Neural cell (in vitro differentiated cells): ENCODE results near the gene NCR2. TPM values are rescaled to one million over a fixed set of nuclear protein-coding genes. Genes with fewer than 3 reads are reported as not detected.

Experiments used
- H2AFZ ChIP-seq: fragments of 200-600, 300-800 bp; sonication (generic), shearing (Covaris generic); 2 replicates; pipeline ENCODE4 v1.6.0; 2014; ENCODE audit warnings: low read depth, mild to moderate bottlenecking, antibody characterized with exemption, low read length, moderate library complexity
- H3F3A ChIP-seq: fragments of 200-600 bp; shearing (Covaris generic); 2 replicates; pipeline ENCODE4 v1.6.1; 2016; ENCODE audit warnings: mild to moderate bottlenecking, moderate library complexity, mixed read lengths, antibody characterized with exemption, low read length; ENCODE audit not compliant: insufficient read depth, poor library complexity, severe bottlenecking
- H3K27ac ChIP-seq: fragments of 200-600, 300-800 bp; sonication (generic), shearing (Covaris generic); 2 replicates; pipeline ENCODE4 v1.5.1; 2014; ENCODE audit warnings: mild to moderate bottlenecking, low read length, moderate library complexity
- H3K27me3 ChIP-seq: fragments of 300-800, 200-600 bp; sonication (generic), shearing (Covaris generic); 2 replicates; pipeline ENCODE4 v1.6.0; 2014; ENCODE audit warnings: mild to moderate bottlenecking, low read depth, low read length, moderate library complexity; ENCODE audit not compliant: insufficient read depth
- H3K36me3 ChIP-seq: fragments of 300-800, 200-600 bp; sonication (generic), shearing (Covaris generic); 2 replicates; pipeline ENCODE4 v1.5.1; 2014; ENCODE audit warnings: mild to moderate bottlenecking, antibody characterized with exemption, low read length, moderate library complexity; ENCODE audit not compliant: insufficient read depth
- H3K4me2 ChIP-seq: fragments of 300-800, 200-600 bp; sonication (generic), shearing (Covaris generic); 2 replicates; pipeline ENCODE4 v1.6.0; 2014; ENCODE audit warnings: mild to moderate bottlenecking, low read length
- H3K4me3 ChIP-seq: fragments of 300-800, 200-600 bp; sonication (generic), shearing (Covaris generic); 2 replicates; pipeline ENCODE4 v1.5.1; 2014; ENCODE audit warnings: mild to moderate bottlenecking, low read length, moderate library complexity
- H3K79me2 ChIP-seq: fragments of 200-600 bp; shearing (Covaris generic); replicated peaks from 2 replicates; pipeline ENCODE4 v1.6.0; 2014; ENCODE audit warnings: mild to moderate bottlenecking, low read length, moderate library complexity; ENCODE audit not compliant: insufficient read depth
- H3K9ac ChIP-seq: fragments of 300-800, 200-600 bp; sonication (generic), shearing (Covaris generic); 2 replicates; pipeline ENCODE4 v1.6.1; 2016; ENCODE audit warnings: mild to moderate bottlenecking, low read length, mixed read lengths
- H3K9me2 ChIP-seq: fragments of 200-600 bp; shearing (Covaris generic); 2 replicates; pipeline ENCODE4 v1.6.1; 2016; ENCODE audit warnings: mild to moderate bottlenecking, low read length, mixed read lengths; ENCODE audit not compliant: insufficient read depth
- H3K9me3 ChIP-seq: fragments of 200-600, 300-800 bp; sonication (generic), shearing (Covaris generic); 2 replicates; pipeline ENCODE4 v1.6.1; 2016; ENCODE audit warnings: mild to moderate bottlenecking, mixed run types, low read length, moderate library complexity, mixed read lengths
- H4K20me1 ChIP-seq: fragments of 200-600 bp; shearing (Covaris generic); 2 replicates; pipeline ENCODE4 v1.6.1; 2016; ENCODE audit warnings: mild to moderate bottlenecking, mixed run types; ENCODE audit not compliant: insufficient read depth
- CTCF ChIP-seq: fragments of 450-650 bp; IDR thresholded peaks from 2 replicates; pipeline ENCODE4 v1.5.1; 2014; ENCODE audit warnings: antibody characterized with exemption, mild to moderate bottlenecking, moderate library complexity; ENCODE audit not compliant: poor library complexity, severe bottlenecking
- EP300 ChIP-seq: fragments of 450-650 bp; conservative IDR thresholded peaks from 2 replicates; pipeline ENCODE4 v1.6.1; 2014; ENCODE audit warnings: antibody characterized with exemption, mild to moderate bottlenecking, moderate library complexity; ENCODE audit not compliant: poor library complexity, severe bottlenecking
- EZH2 ChIP-seq: fragments of 200-600, 300-800 bp; shearing (Covaris generic), sonication (generic); IDR thresholded peaks from 2 replicates; pipeline ENCODE4 v1.6.1; 2014; ENCODE audit warnings: antibody characterized with exemption, low read length, borderline replicate concordance, mild to moderate bottlenecking; ENCODE audit not compliant: insufficient read depth, poor library complexity, severe bottlenecking
- MXI1 ChIP-seq: fragments of 450-650 bp; conservative IDR thresholded peaks from 2 replicates; pipeline ENCODE4 v1.6.1; 2014; ENCODE audit warnings: antibody characterized with exemption, mild to moderate bottlenecking; ENCODE audit not compliant: poor library complexity, severe bottlenecking
- POLR2AphosphoS5 ChIP-seq: IDR thresholded peaks from 2 replicates; pipeline ENCODE4 v1.6.1; 2012
- RAD21 ChIP-seq: fragments of 450-650 bp; conservative IDR thresholded peaks from 2 replicates; pipeline ENCODE4 v1.6.1; 2014; ENCODE audit warnings: antibody characterized with exemption, mild to moderate bottlenecking, moderate library complexity
- REST ChIP-seq: IDR thresholded peaks from 2 replicates; pipeline ENCODE4 v1.6.1; 2012; ENCODE audit warnings: borderline replicate concordance
- SMC3 ChIP-seq: fragments of 450-650 bp; conservative IDR thresholded peaks from 2 replicates; pipeline ENCODE4 v1.6.1; 2014; ENCODE audit warnings: antibody characterized with exemption, mild to moderate bottlenecking, moderate library complexity; ENCODE audit not compliant: poor library complexity
- TAF1 ChIP-seq: IDR thresholded peaks from 2 replicates; pipeline ENCODE4 v1.6.1; 2012; ENCODE audit warnings: low read depth
- polyA plus RNA-seq: library from polyadenylated mRNA; depleted of rRNA; stranded (reverse); fragments of >200 nt; gene quantifications from 2 replicates; pipeline ENCODE4 v1.2.3, GENCODE V29; 2014

NCR2 gene
- polyA plus RNA-seq, 1 donor from 2014 or later: not detected

GRCh38 chr6:41337709-41338108 lies 2.3 kb downstream of the NCR2 start:
- Histone ChIP-seq H3K9me2 (no peaks in the 10 kb centered on the region), H3K27me3 (no peaks in the 10 kb centered on the region), H2AFZ (no peak overlapping the region), H3K27ac (no peak overlapping the region), H3K4me3 (no peak overlapping the region), H3K9me3 (no peaks in the 10 kb centered on the region), H3K79me2 (no peaks in the 10 kb centered on the region), H3K36me3 (no peaks in the 10 kb centered on the region), H3K4me2 (no peak overlapping the region), H4K20me1 (no peaks in the 10 kb centered on the region), H3K9ac (no peak overlapping the region), H3F3A (no peaks in the 10 kb centered on the region)
- TF ChIP-seq SMC3 (no peak), TAF1 (no peak)

- Histone ChIP-seq H3K27ac (no peak overlapping the region), H3K36me3 (no peaks in the 10 kb centered on the region), H3K79me2 (no peaks in the 10 kb centered on the region), H3F3A (no peaks in the 10 kb centered on the region), H3K9me2 (no peaks in the 10 kb centered on the region), H3K4me2 (no peak overlapping the region), H3K4me3 (no peak overlapping the region), H2AFZ (no peak overlapping the region), H3K9ac (no peak overlapping the region), H4K20me1 (no peaks in the 10 kb centered on the region), H3K9me3 (no peaks in the 10 kb centered on the region), H3K27me3 (no peaks in the 10 kb centered on the region)
- no peak for TF ChIP-seq CTCF
- no peak for TF ChIP-seq RAD21
- no peak for TF ChIP-seq POLR2AphosphoS5
- no peak for TF ChIP-seq REST
- no peak for TF ChIP-seq TAF1
- no peak for TF ChIP-seq MXI1
- TF ChIP-seq EZH2: no peak
- TF ChIP-seq SMC3: no peak
- no peak for TF ChIP-seq EP300
Measured at GRCh38 chr6:41338659-41339058, 3.3 kb downstream of the NCR2 start.

- Histone ChIP-seq H3F3A (no peaks in the 10 kb centered on the region), H3K36me3 (no peaks in the 10 kb centered on the region), H2AFZ (no peak overlapping the region), H3K9me3 (no peaks in the 10 kb centered on the region), H3K4me3 (no peak overlapping the region), H3K27ac (no peak overlapping the region), H3K27me3 (no peaks in the 10 kb centered on the region), H4K20me1 (no peaks in the 10 kb centered on the region), H3K9me2 (no peaks in the 10 kb centered on the region), H3K9ac (no peak overlapping the region), H3K79me2 (no peaks in the 10 kb centered on the region), H3K4me2 (no peak overlapping the region)
- no peak for TF ChIP-seq MXI1
- no peak for TF ChIP-seq EZH2
- no peak for TF ChIP-seq TAF1
- TF ChIP-seq POLR2AphosphoS5: no peak
- no peak for TF ChIP-seq CTCF
- TF ChIP-seq RAD21: no peak
- TF ChIP-seq REST: no peak
- TF ChIP-seq EP300: no peak
- TF ChIP-seq SMC3: no peak
Measured at GRCh38 chr6:41341580-41341979, 6.2 kb downstream of the NCR2 start.
